Lung (tissue), 12 donors: ENCODE data around the gene GNG7. TPM values are rescaled to one million over a fixed set of nuclear protein-coding genes. Genes with fewer than 3 reads are reported as not detected.
A peak's percentile ranks its signal among the peaks of the same experiment; 100 is the strongest.

Experiments
- ATAC-seq: fragments of 200-7000 bp; cut with Tn5 transposase; one replicate; pipeline ENCODE4 v1.9.1; 2020; ENCODE audit warnings: moderate number of reproducible peaks; ENCODE audit not compliant: insufficient read depth, low FRiP score
- DNase-seq, 3 donors: peaks; one replicate each; pipeline ENCODE4 v3.0.0-alpha.2; 2013 to 2017
- H3K27ac ChIP-seq, 2 donors: one replicate each; pipeline ENCODE4 v1.5.1; 2013; ENCODE audit warnings: mild to moderate bottlenecking in 2 of 2, moderate library complexity in 2 of 2, control low read depth in 1 of 2, inconsistent platforms in 1 of 2, low read depth in 1 of 2, low read length in 1 of 2
- H3K27me3 ChIP-seq, 3 donors: one replicate each; pipeline ENCODE4 v1.5.1; 2013; ENCODE audit warnings: low read length in 2 of 3; ENCODE audit not compliant: control insufficient read depth in 3 of 3, insufficient read depth in 3 of 3
- H3K36me3 ChIP-seq, 4 donors: one replicate each; pipeline ENCODE4 v1.5.1; 2013; ENCODE audit warnings: low read length in 4 of 4, mild to moderate bottlenecking in 1 of 4, moderate library complexity in 1 of 4; ENCODE audit not compliant: control insufficient read depth in 4 of 4, insufficient read depth in 4 of 4
- H3K4me1 ChIP-seq, 5 donors: one replicate each; pipeline ENCODE4 v1.5.1; 2013; ENCODE audit warnings: low read length in 5 of 5, mild to moderate bottlenecking in 2 of 5, moderate library complexity in 1 of 5; ENCODE audit not compliant: control insufficient read depth in 5 of 5, insufficient read depth in 5 of 5
- H3K4me3 ChIP-seq: one replicate; pipeline ENCODE4 v1.5.1; 2013; ENCODE audit warnings: mild to moderate bottlenecking, control low read depth, moderate library complexity
- H3K9ac ChIP-seq, 2 donors: one replicate each; pipeline ENCODE4 v1.5.1; 2013; ENCODE audit warnings: low read length in 2 of 2, control low read depth in 1 of 2; ENCODE audit not compliant: insufficient read depth in 1 of 2
- H3K9me3 ChIP-seq, 4 donors: one replicate each; pipeline ENCODE4 v1.5.1; 2013; ENCODE audit warnings: low read length in 3 of 4, mild to moderate bottlenecking in 1 of 4, moderate library complexity in 1 of 4; ENCODE audit not compliant: control insufficient read depth in 4 of 4, insufficient read depth in 3 of 4
- CTCF ChIP-seq: IDR thresholded peaks from 2 replicates; pipeline ENCODE4 v1.5.1; 2012; ENCODE audit warnings: mild to moderate bottlenecking; ENCODE audit errors: control extremely low read depth, extremely low read depth
- WGBS, 2 donors: extraction: QIAGEN DNeasy Blood & Tissue Kit; methylation state at CpG; one replicate each; pipeline ENCODE4 v1.1.7; 2013; 5-methylcytosine and 5-hydroxymethylcytosine counted together
- polyA plus RNA-seq, 2 donors: library from polyadenylated mRNA; stranded (reverse); fragments of 200-250 nt; gene quantifications; one replicate each; pipeline ENCODE4 v1.2.1, GENCODE V29; 2013
- total RNA-seq, 2 donors: library from RNA; depleted of rRNA in 1 of 2; stranded (reverse); fragments of >200 nt in 1 of 2; gene quantifications; one replicate each; pipeline ENCODE4 v1.2.1, GENCODE V29; 2014 to 2021
- donor health status: control.
- donor health status: control.
- donor health status: Bipolar disorder and iron deficiency.
- donor health status: healthy.
- donor health status: DM: yes; HTN: yes; CAD: no.

Gene GNG7
- total and polyA plus RNA-seq, 4 donors: 1.6 to 4.5 (median 2.8) TPM

GRCh38 chr19:2726160-2726855 lies 23.8 kb upstream of the GNG7 start:
- no peak for TF ChIP-seq CTCF
- Histone ChIP-seq H3K4me1 (peaks cover 0 to 17% (median 0%) of the 10 kb centered on the region in 5 donors), H3K27ac (no peak overlapping the region), H3K9ac (no peak overlapping the region), H3K4me3 (no peak overlapping the region), H3K36me3 (no peaks in the 10 kb centered on the region), H3K27me3 (peaks cover 0 to 26% (median 12%) of the 10 kb centered on the region in 3 donors), H3K9me3 (no peaks in the 10 kb centered on the region)
- 72 to 77% methylated on average over 14 to 15 of the region's 15 CpGs for WGBS, 2 donors
- ATAC-seq (no peak), DNase-seq (no peak)

- 51 to 76% methylated on average over 7 of the region's 7 CpGs for WGBS, 2 donors
- no peak for TF ChIP-seq CTCF
- no peak for DNase-seq
- H3K4me1 ChIP-seq: peaks cover 0 to 21% (median 0%) of the 10 kb centered on the region in 5 donors
- H3K27ac ChIP-seq: no peak overlapping the region
- no peaks in the 10 kb centered on the region for H3K9me3 ChIP-seq
- peaks cover 0 to 32% (median 12%) of the 10 kb centered on the region in 3 donors for H3K27me3 ChIP-seq
- no peak overlapping the region for H3K9ac ChIP-seq
- no peak overlapping the region for H3K4me3 ChIP-seq
- ATAC-seq: no peak
- H3K36me3 ChIP-seq: no peaks in the 10 kb centered on the region
These were observed 21.7 kb upstream of the GNG7 start for GRCh38 chr19:2724148-2724557.

GRCh38 chr19:2723747-2724146 lies 21.3 kb upstream of the GNG7 start:
- Histone ChIP-seq H3K27ac (peak overlapping the region in 1 of 2 donors; percentile 82), H3K9me3 (no peaks in the 10 kb centered on the region)
- no peak for TF ChIP-seq CTCF

More at GRCh38 chr19:2723747-2724146, 21.3 kb upstream of the GNG7 start:
- Histone ChIP-seq H3K36me3 (no peaks in the 10 kb centered on the region), H3K4me1 (peaks cover 0 to 17% (median 0%) of the 10 kb centered on the region in 5 donors), H3K4me3 (no peak overlapping the region), H3K27me3 (peaks cover 0 to 32% (median 12%) of the 10 kb centered on the region in 3 donors), H3K9ac (no peak overlapping the region)
- ATAC-seq: no peak
- no peak for DNase-seq
- 69 to 87% methylated on average over 14 of the region's 14 CpGs for WGBS, 2 donors
